Mucosa of rectum (tissue), 2 donors: ENCODE measurements around the gene PANK4.
A peak's percentile ranks its signal among the peaks of the same experiment; 100 is the strongest.
"Not testable (repeated sequence)": the region's sequence is repeated elsewhere in the genome, so short reads cannot be mapped to it uniquely, and the experiment has no call there.

Source experiments
- H3K27ac ChIP-seq, 2 donors: one replicate each; pipeline ENCODE4 v1.7.0; 2013; ENCODE audit warnings: inconsistent platforms in 2 of 2, low read depth in 2 of 2, low read length in 2 of 2
- H3K27me3 ChIP-seq, 2 donors: one replicate each; pipeline ENCODE4 v1.7.0; 2013; ENCODE audit warnings: low read length in 2 of 2; ENCODE audit not compliant: control insufficient read depth in 2 of 2, insufficient read depth in 2 of 2
- H3K36me3 ChIP-seq, 2 donors: one replicate each; pipeline ENCODE4 v1.7.0; 2013; ENCODE audit warnings: low read length in 2 of 2; ENCODE audit not compliant: control insufficient read depth in 2 of 2, insufficient read depth in 2 of 2
- H3K4me1 ChIP-seq, 2 donors: one replicate each; pipeline ENCODE4 v1.7.0; 2013; ENCODE audit warnings: low read length in 2 of 2, mild to moderate bottlenecking in 1 of 2; ENCODE audit not compliant: control insufficient read depth in 2 of 2, insufficient read depth in 2 of 2
- H3K4me3 ChIP-seq, 2 donors: one replicate each; pipeline ENCODE4 v1.7.0; 2013; ENCODE audit warnings: low read length in 2 of 2
- H3K9ac ChIP-seq, 2 donors: one replicate each; pipeline ENCODE4 v1.7.0; 2013; ENCODE audit warnings: low read length in 2 of 2, low read depth in 1 of 2, mild to moderate bottlenecking in 1 of 2
- H3K9me3 ChIP-seq, 2 donors: one replicate each; pipeline ENCODE4 v1.7.0; 2013; ENCODE audit warnings: low read length in 2 of 2; ENCODE audit not compliant: control insufficient read depth in 2 of 2
- donor health status: healthy.
- donor health status: Normal muscosa, but diverticular disease.

The PANK4 gene

GRCh38 chr1:2525920-2526823 lies at the start of gene PANK4:
Gene PANK4 (minus strand): TSS chr1:2526596. CDS start chr1:2526587, 9 bp downstream.
- peak within 1 kb of the TSS; percentile 53 to 65 for H3K27ac ChIP-seq
- H3K36me3 ChIP-seq, result peaks cover 0 to 5% of the 10 kb centered on the region in 2 donors
- H3K4me1 ChIP-seq, result peaks cover 38 to 41% of the 10 kb centered on the region in 2 donors
- peak within 1 kb of the TSS; percentile 74 to 80 for H3K9ac ChIP-seq
- no peaks in the 10 kb centered on the region for H3K9me3 ChIP-seq
- H3K27me3 ChIP-seq, result peaks cover 0 to 3% of the 10 kb centered on the region in 2 donors
- H3K4me3 ChIP-seq, result peak within 1 kb of the TSS; percentile 80 to 83

- no peaks in the 10 kb centered on the region for H3K27me3 ChIP-seq
- H3K4me1 ChIP-seq, result peaks cover 32% of the 10 kb centered on the region in 2 donors
- H3K9ac ChIP-seq, result no peak overlapping the region
- no peaks in the 10 kb centered on the region for H3K9me3 ChIP-seq
- H3K4me3 ChIP-seq, result no peak overlapping the region
- peak overlapping the region in 1 of 2 donors; percentile 9 for H3K27ac ChIP-seq
- H3K36me3 ChIP-seq, result no peaks in the 10 kb centered on the region
Measured at GRCh38 chr1:2574350-2574749, 48.0 kb upstream of the PANK4 start.

GRCh38 chr1:2573250-2573920 lies 47.0 kb upstream of the PANK4 start:
- Histone ChIP-seq H3K9me3 (no peaks in the 10 kb centered on the region), H3K36me3 (no peaks in the 10 kb centered on the region), H3K27ac (no peak overlapping the region), H3K9ac (no peak overlapping the region), H3K4me3 (no peak overlapping the region), H3K27me3 (no peaks in the 10 kb centered on the region), H3K4me1 (peaks cover 26 to 27% of the 10 kb centered on the region in 2 donors)

GRCh38 chr1:2571348-2571747 lies 45.0 kb upstream of the PANK4 start:
- Histone ChIP-seq H3K4me1 (peaks cover 13 to 14% of the 10 kb centered on the region in 2 donors), H3K9me3 (no peaks in the 10 kb centered on the region), H3K27ac (no peak overlapping the region), H3K4me3 (no peak overlapping the region), H3K9ac (no peak overlapping the region), H3K36me3 (no peaks in the 10 kb centered on the region), H3K27me3 (no peaks in the 10 kb centered on the region)

GRCh38 chr1:2570332-2570731 lies 43.9 kb upstream of the PANK4 start:
- Histone ChIP-seq H3K9me3 (no peaks in the 10 kb centered on the region), H3K27me3 (no peaks in the 10 kb centered on the region), H3K9ac (no peak overlapping the region), H3K27ac (no peak overlapping the region), H3K4me3 (no peak overlapping the region), H3K36me3 (no peaks in the 10 kb centered on the region), H3K4me1 (peaks cover 6 to 12% of the 10 kb centered on the region in 2 donors)

- H3K9me3 ChIP-seq, H3K4me3 ChIP-seq, H3K9ac ChIP-seq, H3K27me3 ChIP-seq, H3K27ac ChIP-seq, H3K36me3 ChIP-seq: not testable (repeated sequence)
- peaks cover 8 to 13% of the 10 kb centered on the region in 2 donors for H3K4me1 ChIP-seq
Measured at GRCh38 chr1:2569703-2570102, 43.3 kb upstream of the PANK4 start.

- H3K27ac ChIP-seq, result no peak overlapping the region
- no peaks in the 10 kb centered on the region for H3K36me3 ChIP-seq
- no peak overlapping the region for H3K9ac ChIP-seq
- H3K4me3 ChIP-seq, result no peak overlapping the region
- no peaks in the 10 kb centered on the region for H3K9me3 ChIP-seq
- peaks cover 13 to 20% of the 10 kb centered on the region in 2 donors for H3K4me1 ChIP-seq
- H3K27me3 ChIP-seq, result no peaks in the 10 kb centered on the region
Measured at GRCh38 chr1:2569060-2569459, 42.7 kb upstream of the PANK4 start.

- not testable (repeated sequence) for H3K9me3 ChIP-seq, H3K27me3 ChIP-seq, H3K36me3 ChIP-seq, H3K27ac ChIP-seq, H3K4me3 ChIP-seq, H3K9ac ChIP-seq
- H3K4me1 ChIP-seq, result peaks cover 13 to 22% of the 10 kb centered on the region in 2 donors
Measured at GRCh38 chr1:2568187-2568816, 41.9 kb upstream of the PANK4 start.

GRCh38 chr1:2567083-2567679 lies 40.8 kb upstream of the PANK4 start:
- Histone ChIP-seq H3K9me3 (no peaks in the 10 kb centered on the region), H3K27me3 (no peaks in the 10 kb centered on the region), H3K9ac (no peak overlapping the region), H3K36me3 (peaks cover 5 to 14% of the 10 kb centered on the region in 2 donors), H3K4me3 (no peak overlapping the region), H3K4me1 (peaks cover 10 to 22% of the 10 kb centered on the region in 2 donors), H3K27ac (no peak overlapping the region)
